Activated T-helper 1 cell treated with anti-CD3 and anti-CD28 coated beads, Interleukin-12 subunit alpha, Interleukin-12 subunit beta, Interleukin-2, Interleukin-4 antibody, amounts not matched to agents 30 ng/mL and 10 ng/mL and 1 ng/mL, durations not matched to agents 14 hours and 24 hours and 36 hours (primary cell): ENCODE results near the gene YIPF3. TPM values are rescaled to one million over a fixed set of nuclear protein-coding genes. Genes with fewer than 3 reads are reported as not detected.

ENCODE experiments used
- DNase-seq: peaks from one replicate; pipeline ENCODE4 v3.0.0; 2021; ENCODE audit warnings: low spot score
- H3K27ac Mint-ChIP-seq: one replicate; pipeline ENCODE4 v1.8.0; 2021; ENCODE audit warnings: mild to moderate bottlenecking, mixed read lengths
- H3K27me3 Mint-ChIP-seq: one replicate; pipeline ENCODE4 v1.8.0; 2022; ENCODE audit warnings: mild to moderate bottlenecking, moderate library complexity, mixed read lengths; ENCODE audit not compliant: insufficient read depth
- H3K36me3 Mint-ChIP-seq: one replicate; pipeline ENCODE4 v1.8.0; 2021; ENCODE audit warnings: low read depth, mixed read lengths
- H3K4me1 Mint-ChIP-seq: one replicate; pipeline ENCODE4 v1.8.0; 2021; ENCODE audit warnings: low read depth, mixed read lengths
- H3K4me3 Mint-ChIP-seq: one replicate; pipeline ENCODE4 v1.8.0; 2021; ENCODE audit warnings: mild to moderate bottlenecking, moderate library complexity, mixed read lengths
- H3K9me3 Mint-ChIP-seq: one replicate; pipeline ENCODE4 v1.8.0; 2021; ENCODE audit warnings: mixed read lengths
- intact Hi-C: fragments of 100-400 bp; cut with micrococcal nuclease; formaldehyde crosslinking; loops from one replicate; pipeline ENCODE4 v1.15.1; 2024
- total RNA-seq: library from RNA; stranded (reverse); gene quantifications from 2 replicates; pipeline ENCODE4 v1.2.3, GENCODE V29; 2022

Gene YIPF3
- total RNA-seq, 1 donor from 2014 or later = 62.5 TPM

- intact Hi-C loops = no loop called here
- Mint-ChIP-seq H3K4me1 (peaks cover 11% of the 10 kb centered on the region), H3K36me3 (peaks cover 55% of the 10 kb centered on the region)
Observed at GRCh38 chr6:43522547-43523261, 6.0 kb upstream of the YIPF3 start.

GRCh38 chr6:43521836-43522235 is 5.1 kb upstream of the YIPF3 start:
- H3K4me1 Mint-ChIP-seq = peaks cover 11% of the 10 kb centered on the region
- H3K36me3 Mint-ChIP-seq = peaks cover 48% of the 10 kb centered on the region
- intact Hi-C loops = no loop called here
- no peaks in the 10 kb centered on the region for H3K27me3 Mint-ChIP-seq
- H3K4me3 Mint-ChIP-seq = no peak overlapping the region
- no peak overlapping the region for H3K27ac Mint-ChIP-seq
- no peaks in the 10 kb centered on the region for H3K9me3 Mint-ChIP-seq
- no peak for DNase-seq

More at GRCh38 chr6:43522547-43523261, 6.0 kb upstream of the YIPF3 start:
- Mint-ChIP-seq H3K27me3 (no peaks in the 10 kb centered on the region), H3K27ac (no peak overlapping the region), H3K4me3 (no peak overlapping the region), H3K9me3 (no peaks in the 10 kb centered on the region)
- DNase-seq = no peak

GRCh38 chr6:43520097-43520496 is 3.4 kb upstream of the YIPF3 start:
- intact Hi-C loops = no loop called here
- H3K36me3 Mint-ChIP-seq = peaks cover 34% of the 10 kb centered on the region
- DNase-seq = no peak
- H3K4me1 Mint-ChIP-seq = peaks cover 23% of the 10 kb centered on the region
- H3K4me3 Mint-ChIP-seq = no peak overlapping the region
- no peaks in the 10 kb centered on the region for H3K27me3 Mint-ChIP-seq
- H3K9me3 Mint-ChIP-seq = no peaks in the 10 kb centered on the region
- no peak overlapping the region for H3K27ac Mint-ChIP-seq

GRCh38 chr6:43517505-43518357 is 1.0 kb upstream of the YIPF3 start:
- Mint-ChIP-seq H3K36me3 (peaks cover 31% of the 10 kb centered on the region), H3K27me3 (no peaks in the 10 kb centered on the region), H3K4me1 (peaks cover 20% of the 10 kb centered on the region), H3K9me3 (no peaks in the 10 kb centered on the region), H3K27ac (no peak overlapping the region), H3K4me3 (no peak overlapping the region)
- DNase-seq = no peak
- intact Hi-C loops = loop anchor here (1.0 to 5.0 kb wide), 11 partner anchors 41 to 1730 kb away; partner anchors contain the start of genes ABCC10, CUL7, GTPBP2 and KLHDC3

GRCh38 chr6:43516367-43516696 is 394 bp downstream of the YIPF3 start:
- no peak for DNase-seq
- H3K4me3 Mint-ChIP-seq = no peak overlapping the region
- peaks cover 20% of the 10 kb centered on the region for H3K4me1 Mint-ChIP-seq
- intact Hi-C loops = loop anchor here (2.0 to 5.0 kb wide), 4 partner anchors 40 to 1729 kb away; partner anchors contain the start of genes CUL7, MRPS10, TJAP1 and TOMM6
- H3K27ac Mint-ChIP-seq = no peak overlapping the region
- no peaks in the 10 kb centered on the region for H3K27me3 Mint-ChIP-seq
- H3K9me3 Mint-ChIP-seq = no peaks in the 10 kb centered on the region
- H3K36me3 Mint-ChIP-seq = peaks cover 35% of the 10 kb centered on the region

GRCh38 chr6:43515808-43516207 is 918 bp downstream of the YIPF3 start:
- Mint-ChIP-seq H3K9me3 (no peaks in the 10 kb centered on the region), H3K36me3 (peaks cover 34% of the 10 kb centered on the region), H3K4me3 (no peak overlapping the region), H3K4me1 (peaks cover 20% of the 10 kb centered on the region), H3K27me3 (no peaks in the 10 kb centered on the region), H3K27ac (no peak overlapping the region)
- no peak for DNase-seq
- intact Hi-C loops = loop anchor here (2.0 to 5.0 kb wide), 4 partner anchors 39 to 1729 kb away; partner anchors contain the start of genes CUL7, MRPS10, TJAP1 and TOMM6

GRCh38 chr6:43511824-43512415 is 4.8 kb downstream of the YIPF3 start:
- intact Hi-C loops = no loop called here
- H3K27ac Mint-ChIP-seq = no peak overlapping the region
- H3K4me3 Mint-ChIP-seq = no peak overlapping the region
- peaks cover 18% of the 10 kb centered on the region for H3K27me3 Mint-ChIP-seq
- H3K36me3 Mint-ChIP-seq = peaks cover 29% of the 10 kb centered on the region
- no peak for DNase-seq
- H3K9me3 Mint-ChIP-seq = no peaks in the 10 kb centered on the region
- H3K4me1 Mint-ChIP-seq = peaks cover 33% of the 10 kb centered on the region

- H3K27ac Mint-ChIP-seq = no peak overlapping the region
- DNase-seq = no peak
- H3K9me3 Mint-ChIP-seq = no peaks in the 10 kb centered on the region
- H3K36me3 Mint-ChIP-seq = peaks cover 34% of the 10 kb centered on the region
- peaks cover 18% of the 10 kb centered on the region for H3K27me3 Mint-ChIP-seq
- H3K4me3 Mint-ChIP-seq = peak overlapping the region; percentile 73
- peaks cover 27% of the 10 kb centered on the region for H3K4me1 Mint-ChIP-seq
- intact Hi-C loops = loop anchor here (1.0 kb wide), 1 partner anchor 141 kb away; the partner anchor contains the start of gene ZNF318
Observed at GRCh38 chr6:43510827-43511163, 5.9 kb downstream of the YIPF3 start.

- peaks cover 32% of the 10 kb centered on the region for H3K36me3 Mint-ChIP-seq
- peak within 1 kb of the TSS; percentile 84 for H3K4me3 Mint-ChIP-seq
- intact Hi-C loops = loop anchor here (1.0 to 5.0 kb wide), 2 partner anchors 141 to 283 kb away; partner anchors contain the start of genes DNPH1 and ZNF318
- peak within 1 kb of the TSS; percentile 35 for H3K27ac Mint-ChIP-seq
- peaks cover 22% of the 10 kb centered on the region for H3K4me1 Mint-ChIP-seq
- no peaks in the 10 kb centered on the region for H3K9me3 Mint-ChIP-seq
- H3K27me3 Mint-ChIP-seq = peaks cover 18% of the 10 kb centered on the region
- peak; percentile 79 for DNase-seq
Observed at GRCh38 chr6:43509984-43510826, 6.5 kb downstream of the YIPF3 start, which contains the start of gene LRRC73. TSS of gene LRRC73 (minus strand) at chr6:43510346. CDS start at chr6:43509785, 561 bp downstream.

- DNase-seq = no peak
- intact Hi-C loops = loop anchor here (5.0 kb wide), 1 partner anchor 282 kb away; the partner anchor contains the start of gene DNPH1
- Mint-ChIP-seq H3K9me3 (no peaks in the 10 kb centered on the region), H3K4me1 (peaks cover 16% of the 10 kb centered on the region), H3K27ac (peak overlapping the region; percentile 35), H3K4me3 (peak overlapping the region; percentile 84), H3K36me3 (peaks cover 30% of the 10 kb centered on the region), H3K27me3 (peaks cover 18% of the 10 kb centered on the region)
Observed at GRCh38 chr6:43509142-43509983, 7.4 kb downstream of the YIPF3 start.

GRCh38 chr6:43508481-43509141 is 8.1 kb downstream of the YIPF3 start:
- H3K27me3 Mint-ChIP-seq = peaks cover 18% of the 10 kb centered on the region
- H3K36me3 Mint-ChIP-seq = peaks cover 32% of the 10 kb centered on the region
- H3K4me1 Mint-ChIP-seq = peaks cover 13% of the 10 kb centered on the region
- no peaks in the 10 kb centered on the region for H3K9me3 Mint-ChIP-seq
- intact Hi-C loops = loop anchor here (5.0 kb wide), 1 partner anchor 281 kb away; the partner anchor contains the start of gene DNPH1
- H3K27ac Mint-ChIP-seq = peak overlapping the region; percentile 74
- DNase-seq = no peak
- H3K4me3 Mint-ChIP-seq = peak overlapping the region; percentile 84
